ENCODE data around the gene FAM171A1.

Gene FAM171A1

DNA sequence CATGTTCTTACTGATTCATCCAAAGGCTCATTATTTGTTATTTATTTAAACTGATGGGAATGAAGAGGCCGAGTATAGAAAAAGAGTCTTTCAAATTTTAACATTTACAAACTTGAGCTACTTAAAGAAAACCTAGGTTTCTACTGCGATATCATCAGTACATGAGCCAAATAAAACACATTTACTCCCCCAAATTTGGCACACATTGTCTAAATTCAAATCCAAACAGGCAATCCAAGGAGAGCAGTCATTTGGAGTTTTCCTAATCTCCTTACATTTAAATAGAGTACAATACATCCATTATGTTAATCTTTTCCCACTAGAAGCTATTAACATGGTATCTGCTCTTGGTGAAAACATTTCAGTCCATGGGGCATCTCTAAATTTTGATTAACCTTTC is 204.8 kb downstream of the FAM171A1 start:
- DNase-seq: no peak

DNA sequence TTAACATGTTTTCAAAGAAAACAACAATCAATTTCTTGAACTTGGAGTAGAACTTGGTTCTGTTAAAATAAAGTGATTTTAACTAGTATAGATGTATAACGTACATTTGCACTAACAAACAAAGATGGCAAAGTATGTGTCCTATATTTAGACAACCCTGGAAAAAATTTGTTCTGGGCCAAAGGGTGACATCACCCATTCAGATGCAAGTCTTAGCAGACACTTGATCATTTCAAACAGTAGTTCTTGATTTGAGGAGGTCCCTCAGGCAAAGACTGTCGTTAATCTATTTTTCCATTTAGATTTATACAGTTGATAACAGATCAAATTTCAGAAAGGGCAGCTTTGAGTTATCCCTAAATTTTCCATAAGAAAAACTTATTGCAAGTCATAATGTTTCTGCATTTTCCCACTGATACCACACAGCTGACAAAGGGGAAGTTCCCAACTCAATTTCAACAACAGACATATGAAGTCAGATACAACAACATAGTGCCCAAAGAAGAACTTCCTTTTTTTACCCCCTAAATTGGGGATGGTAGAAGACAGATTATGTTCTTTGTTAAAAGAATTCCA is 207.7 kb downstream of the FAM171A1 start:
- no peak for DNase-seq

Measured in CD4-positive, alpha-beta T cell treated with Interleukin-17A for 4 hours (primary cell).